ENCODE measurements around the gene CTNNBL1.
"Not testable (repeated sequence)": the region's sequence is repeated elsewhere in the genome, so short reads cannot be mapped to it uniquely, and the experiment has no call there.

The CTNNBL1 gene

DNA sequence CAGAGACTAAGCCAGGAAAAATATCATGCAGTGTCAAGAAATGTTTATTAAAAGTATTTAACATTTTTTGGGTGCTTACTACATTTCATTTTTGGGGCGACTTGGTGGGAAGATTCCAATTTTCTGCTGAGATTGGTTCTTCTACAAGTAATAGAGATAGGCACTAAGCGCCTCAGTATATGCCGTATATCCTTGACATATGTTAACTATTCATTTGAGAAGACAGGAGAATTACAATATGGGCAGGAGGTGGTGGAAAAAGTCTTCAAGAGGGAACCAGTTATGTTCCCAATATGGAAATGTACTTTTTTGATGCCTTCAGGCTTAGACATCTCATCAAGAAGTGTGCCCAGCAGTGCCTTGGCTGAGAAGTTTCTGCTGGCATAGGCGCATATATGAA is 6.5 kb downstream of the CTNNBL1 start:
- H3K4me3 ChIP-seq (replicated peaks; ENCODE audit: low read depth, low read length): no peak overlapping the region
- H3K27me3 ChIP-seq (replicated peaks; ENCODE audit: control insufficient read depth, insufficient read depth, low read length): no peaks in the 10 kb centered on the region
- DNase-seq (ENCODE audit: extremely low read depth, insufficient read length): no peak
- no peaks in the 10 kb centered on the region; the same call in 1 of the 2 replicates for H3K36me3 ChIP-seq (ENCODE audit: control insufficient read depth, insufficient read depth, low read length)
- TF ChIP-seq, protein P1, sequence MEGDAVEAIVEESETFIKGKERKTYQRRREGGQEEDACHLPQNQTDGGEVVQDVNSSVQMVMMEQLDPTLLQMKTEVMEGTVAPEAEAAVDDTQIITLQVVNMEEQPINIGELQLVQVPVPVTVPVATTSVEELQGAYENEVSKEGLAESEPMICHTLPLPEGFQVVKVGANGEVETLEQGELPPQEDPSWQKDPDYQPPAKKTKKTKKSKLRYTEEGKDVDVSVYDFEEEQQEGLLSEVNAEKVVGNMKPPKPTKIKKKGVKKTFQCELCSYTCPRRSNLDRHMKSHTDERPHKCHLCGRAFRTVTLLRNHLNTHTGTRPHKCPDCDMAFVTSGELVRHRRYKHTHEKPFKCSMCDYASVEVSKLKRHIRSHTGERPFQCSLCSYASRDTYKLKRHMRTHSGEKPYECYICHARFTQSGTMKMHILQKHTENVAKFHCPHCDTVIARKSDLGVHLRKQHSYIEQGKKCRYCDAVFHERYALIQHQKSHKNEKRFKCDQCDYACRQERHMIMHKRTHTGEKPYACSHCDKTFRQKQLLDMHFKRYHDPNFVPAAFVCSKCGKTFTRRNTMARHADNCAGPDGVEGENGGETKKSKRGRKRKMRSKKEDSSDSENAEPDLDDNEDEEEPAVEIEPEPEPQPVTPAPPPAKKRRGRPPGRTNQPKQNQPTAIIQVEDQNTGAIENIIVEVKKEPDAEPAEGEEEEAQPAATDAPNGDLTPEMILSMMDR (IDR thresholded peaks at IDR 0.05; ENCODE audit: insufficient read depth, low read length, poor library complexity, severe bottlenecking): no peak

DNA sequence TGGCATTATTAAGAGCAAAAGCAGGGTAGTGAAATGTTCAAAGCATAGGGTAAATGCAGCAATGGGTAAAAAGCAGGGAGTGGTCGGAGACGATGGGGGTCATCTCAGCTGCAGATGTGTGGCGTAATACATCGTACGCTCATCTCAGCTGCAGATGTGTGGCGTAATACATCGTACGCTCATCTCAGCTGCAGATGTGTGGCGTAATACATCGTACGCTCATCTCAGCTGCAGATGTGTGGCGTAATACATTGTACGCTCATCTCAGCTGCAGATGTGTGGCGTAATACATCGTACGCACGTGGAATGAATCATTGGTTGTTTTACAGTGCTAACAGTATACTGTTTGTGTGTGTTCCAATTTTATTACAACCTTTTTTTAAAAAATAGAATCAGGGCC is 7.8 kb downstream of the CTNNBL1 start:
- H3K27me3 ChIP-seq (replicated peaks; ENCODE audit: control insufficient read depth, insufficient read depth, low read length); DNase-seq (ENCODE audit: extremely low read depth, insufficient read length); H3K36me3 ChIP-seq (ENCODE audit: control insufficient read depth, insufficient read depth, low read length); H3K4me3 ChIP-seq (replicated peaks; ENCODE audit: low read depth, low read length): not testable (repeated sequence)

DNA sequence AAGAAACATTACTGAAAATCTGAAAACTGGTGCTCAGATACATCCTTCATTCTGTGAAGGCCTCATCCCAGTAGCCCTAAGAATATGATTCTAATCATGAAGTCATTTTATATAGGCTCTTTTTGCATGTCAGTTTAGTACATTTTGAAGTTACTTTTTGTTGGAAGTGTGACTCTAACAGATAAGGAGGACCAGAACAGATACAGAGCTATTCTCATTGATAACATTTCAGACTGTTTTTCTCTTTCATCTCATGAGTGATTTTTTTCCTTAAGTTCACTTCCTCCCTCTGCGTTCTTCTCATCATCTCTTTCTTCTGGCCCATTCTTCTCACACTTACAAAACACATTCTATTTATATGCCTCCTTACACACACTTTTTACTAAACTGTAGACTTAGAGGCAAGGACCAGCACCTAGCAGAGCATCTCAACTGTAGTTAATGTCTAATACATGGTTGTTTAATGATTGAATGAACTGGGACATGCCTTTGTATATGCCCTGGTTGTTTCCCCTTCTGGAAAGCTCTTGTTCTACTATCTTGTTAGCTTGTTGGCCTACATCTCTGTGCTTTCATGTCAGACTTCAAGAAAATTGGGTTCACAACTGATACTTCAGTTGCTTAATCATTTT is 8.7 kb downstream of the CTNNBL1 start:
- H3K27me3 ChIP-seq (replicated peaks; ENCODE audit: control insufficient read depth, insufficient read depth, low read length): no peaks in the 10 kb centered on the region
- TF ChIP-seq, protein P1 (IDR thresholded peaks at IDR 0.05; ENCODE audit: insufficient read depth, low read length, poor library complexity, severe bottlenecking): no peak
- H3K36me3 ChIP-seq (ENCODE audit: control insufficient read depth, insufficient read depth, low read length): no peaks in the 10 kb centered on the region; the same call in 1 of the 2 replicates
- H3K4me3 ChIP-seq (replicated peaks; ENCODE audit: low read depth, low read length): no peak overlapping the region
- no peak for DNase-seq (ENCODE audit: extremely low read depth, insufficient read length)

DNA sequence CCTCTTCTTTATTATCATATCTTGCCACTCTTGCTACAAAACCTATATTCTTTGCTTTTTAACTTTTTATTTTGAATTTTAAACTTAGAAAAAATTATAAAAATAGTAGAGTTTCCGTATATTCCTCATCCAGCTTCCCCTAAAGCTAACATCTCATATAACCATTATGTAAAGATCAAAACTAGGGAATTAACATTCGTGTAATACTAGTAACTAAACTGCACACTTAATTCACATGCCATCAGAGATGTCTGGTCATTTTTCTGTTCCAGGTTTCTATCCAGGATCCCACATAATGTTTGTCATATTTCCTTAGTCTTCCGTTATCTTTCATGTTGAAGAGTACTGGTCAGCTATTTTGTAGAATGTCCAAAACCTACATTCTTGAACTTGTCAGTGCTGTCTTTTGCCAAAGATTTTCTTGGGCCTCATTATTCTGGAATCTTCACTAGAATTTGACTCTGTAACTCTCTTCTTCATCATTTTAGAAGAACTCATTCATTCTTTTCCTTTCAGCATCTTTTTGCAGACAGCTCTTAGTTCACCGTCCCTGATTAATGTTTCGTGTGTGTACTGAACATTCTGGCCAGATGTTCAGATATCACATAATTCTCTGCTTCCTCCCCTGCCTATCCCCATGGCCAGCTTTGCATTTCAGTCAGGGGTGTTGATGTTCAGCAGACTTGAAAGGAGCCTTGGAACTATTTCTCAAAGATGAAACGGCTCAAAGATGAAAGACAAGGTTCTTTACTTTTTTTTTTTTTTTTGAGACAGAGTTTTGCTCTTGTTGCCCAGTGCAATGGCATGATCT is 9.4 kb downstream of the CTNNBL1 start:
- Histone ChIP-seq H3K27me3 (replicated peaks; ENCODE audit: control insufficient read depth, insufficient read depth, low read length) (no peaks in the 10 kb centered on the region), H3K4me3 (replicated peaks; ENCODE audit: low read depth, low read length) (no peak overlapping the region), H3K36me3 (ENCODE audit: control insufficient read depth, insufficient read depth, low read length) (no peaks in the 10 kb centered on the region)
- DNase-seq (ENCODE audit: extremely low read depth, insufficient read length): no peak
- TF ChIP-seq, protein P1 (IDR thresholded peaks at IDR 0.05; ENCODE audit: insufficient read depth, low read length, poor library complexity, severe bottlenecking): no peak

DNA sequence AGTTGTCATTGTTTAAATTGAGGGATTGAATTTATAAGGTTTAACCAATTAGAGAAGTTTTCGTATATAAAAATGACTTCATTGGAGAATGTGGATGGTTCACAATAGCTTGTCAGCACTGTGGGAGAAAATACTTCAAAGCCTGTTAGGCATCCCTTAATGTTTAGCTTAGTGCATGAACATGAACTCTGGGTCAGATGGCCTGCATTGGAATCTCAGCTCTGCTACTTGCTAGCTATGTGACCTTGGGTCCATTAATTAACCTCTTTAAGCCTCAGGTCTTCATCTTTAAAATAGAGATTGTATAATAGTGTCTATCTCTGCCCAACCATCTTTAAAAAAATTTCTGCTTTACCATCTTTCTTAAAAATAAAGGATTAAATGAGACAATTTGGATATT is 11.1 kb downstream of the CTNNBL1 start:
- Histone ChIP-seq H3K27me3 (replicated peaks; ENCODE audit: control insufficient read depth, insufficient read depth, low read length) (no peaks in the 10 kb centered on the region), H3K36me3 (ENCODE audit: control insufficient read depth, insufficient read depth, low read length) (no peaks in the 10 kb centered on the region), H3K4me3 (replicated peaks; ENCODE audit: low read depth, low read length) (no peak overlapping the region)
- no peak for DNase-seq (ENCODE audit: extremely low read depth, insufficient read length)
- TF ChIP-seq, protein P1 (IDR thresholded peaks at IDR 0.05; ENCODE audit: insufficient read depth, low read length, poor library complexity, severe bottlenecking): no peak

DNA sequence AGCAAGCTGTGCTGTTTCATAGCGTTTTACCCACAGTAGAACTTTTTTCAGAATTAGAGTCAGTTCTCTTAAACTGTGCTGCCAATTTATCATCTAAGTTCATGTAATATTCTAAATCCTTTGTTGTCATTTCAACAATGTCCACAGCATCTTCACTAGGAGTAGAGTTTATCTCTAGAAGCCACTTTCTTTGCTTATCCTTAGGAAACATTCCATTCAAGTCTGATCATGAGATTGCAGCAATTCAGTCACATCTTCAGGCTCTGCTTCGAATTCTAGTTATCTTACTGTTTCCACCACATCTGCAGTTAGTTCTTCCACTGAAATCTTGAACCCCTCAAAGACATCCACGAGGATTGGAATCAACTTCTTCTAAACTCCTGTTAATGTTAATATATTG is 12.5 kb downstream of the CTNNBL1 start:
- no peak for DNase-seq (ENCODE audit: extremely low read depth, insufficient read length)
- TF ChIP-seq, protein P1 (IDR thresholded peaks at IDR 0.05; ENCODE audit: insufficient read depth, low read length, poor library complexity, severe bottlenecking): no peak
- H3K4me3 ChIP-seq (replicated peaks; ENCODE audit: low read depth, low read length): no peak overlapping the region
- no peaks in the 10 kb centered on the region for H3K27me3 ChIP-seq (replicated peaks; ENCODE audit: control insufficient read depth, insufficient read depth, low read length)
- no peaks in the 10 kb centered on the region for H3K36me3 ChIP-seq (ENCODE audit: control insufficient read depth, insufficient read depth, low read length)

Measured in GM06990 (cell line).